Measurements from ENCODE around the gene ERBB4.
"Not testable (repeated sequence)": the region's sequence is repeated elsewhere in the genome, so short reads cannot be mapped to it uniquely, and the experiment has no call there.

GRCh38 chr2:212010305-212010704 lies 528.3 kb downstream of the ERBB4 start:
- TF ChIP-seq CTCF (IDR thresholded peaks at IDR 0.05); POLR2AphosphoS5 (IDR thresholded peaks at IDR 0.05; ENCODE audit: low read depth, low read length); SIN3A (IDR thresholded peaks at IDR 0.05; ENCODE audit: borderline replicate concordance, insufficient read depth, low read depth, low read length); REST (IDR thresholded peaks at IDR 0.05; ENCODE audit: insufficient read depth in 1 of 2, low read depth in 2 of 2, low read length in 1 of 2); TCF7L2 (IDR thresholded peaks at IDR 0.05; ENCODE audit: low read depth, low read length): not testable (repeated sequence)
